ENCODE results near the gene FRMD4A. TPM values are rescaled to one million over a fixed set of nuclear protein-coding genes. Genes with fewer than 3 reads are reported as not detected.
A peak's percentile ranks its signal among the peaks of the same experiment; 100 is the strongest.
"Not testable (repeated sequence)": the region's sequence is repeated elsewhere in the genome, so short reads cannot be mapped to it uniquely, and the experiment has no call there.

Gene FRMD4A
- total RNA-seq, 2 experiments from 2014 or later: 0.82 to 0.94 TPM

DNA sequence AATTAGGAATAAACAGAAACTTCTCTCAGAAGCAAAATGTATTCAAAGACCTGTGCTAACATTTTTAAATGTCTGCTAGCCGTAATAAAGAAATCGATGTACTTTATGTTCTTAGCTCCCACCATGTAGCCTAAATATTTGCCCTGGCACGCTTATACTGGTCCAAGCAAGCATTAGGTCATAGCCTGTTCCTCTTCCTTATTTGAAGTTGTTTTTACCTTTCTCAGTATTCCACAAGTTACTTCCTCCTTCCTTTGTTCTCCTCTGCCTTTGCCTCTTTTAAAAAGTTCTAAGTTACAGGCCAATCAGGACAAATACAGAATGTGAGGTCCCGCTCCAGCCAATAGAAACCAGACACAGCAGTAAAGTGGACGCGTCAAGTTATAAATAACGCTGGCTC, 288.7 kb downstream of the FRMD4A start:
- POLR2A ChIA-PET; ATAC-seq; H3K4me1 Mint-ChIP-seq (ENCODE audit: low read depth); DNase-seq; H3K27me3 Mint-ChIP-seq (ENCODE audit: low read depth); H3K27ac Mint-ChIP-seq; H3K4me3 Mint-ChIP-seq; H3K9me3 Mint-ChIP-seq (ENCODE audit: insufficient read depth); H3K36me3 Mint-ChIP-seq (ENCODE audit: low read depth): not testable (repeated sequence)
- CTCF ChIA-PET: interaction anchor here (1.7 kb wide), 1 partner anchor 10 kb away, joined by 9 read pairs; no protein-coding TSS in a partner anchor

GRCh38 chr10:14040787-14041631, 289.7 kb downstream of the FRMD4A start:
- H3K36me3 Mint-ChIP-seq (ENCODE audit: low read depth): no peaks in the 10 kb centered on the region
- DNase-seq (no peak), ATAC-seq (no peak)
- peaks cover 2% of the 10 kb centered on the region for H3K27me3 Mint-ChIP-seq (ENCODE audit: low read depth)
- H3K9me3 Mint-ChIP-seq (ENCODE audit: insufficient read depth): no peaks in the 10 kb centered on the region
- ChIA-PET POLR2A (no interaction called here), CTCF (interaction anchor here (1.7 kb wide), 1 partner anchor 9 kb away, joined by 9 read pairs; no protein-coding TSS in a partner anchor)
- no peak overlapping the region for H3K4me3 Mint-ChIP-seq
- H3K27ac Mint-ChIP-seq: no peak overlapping the region
- peaks cover 4% of the 10 kb centered on the region for H3K4me1 Mint-ChIP-seq (ENCODE audit: low read depth)

DNA sequence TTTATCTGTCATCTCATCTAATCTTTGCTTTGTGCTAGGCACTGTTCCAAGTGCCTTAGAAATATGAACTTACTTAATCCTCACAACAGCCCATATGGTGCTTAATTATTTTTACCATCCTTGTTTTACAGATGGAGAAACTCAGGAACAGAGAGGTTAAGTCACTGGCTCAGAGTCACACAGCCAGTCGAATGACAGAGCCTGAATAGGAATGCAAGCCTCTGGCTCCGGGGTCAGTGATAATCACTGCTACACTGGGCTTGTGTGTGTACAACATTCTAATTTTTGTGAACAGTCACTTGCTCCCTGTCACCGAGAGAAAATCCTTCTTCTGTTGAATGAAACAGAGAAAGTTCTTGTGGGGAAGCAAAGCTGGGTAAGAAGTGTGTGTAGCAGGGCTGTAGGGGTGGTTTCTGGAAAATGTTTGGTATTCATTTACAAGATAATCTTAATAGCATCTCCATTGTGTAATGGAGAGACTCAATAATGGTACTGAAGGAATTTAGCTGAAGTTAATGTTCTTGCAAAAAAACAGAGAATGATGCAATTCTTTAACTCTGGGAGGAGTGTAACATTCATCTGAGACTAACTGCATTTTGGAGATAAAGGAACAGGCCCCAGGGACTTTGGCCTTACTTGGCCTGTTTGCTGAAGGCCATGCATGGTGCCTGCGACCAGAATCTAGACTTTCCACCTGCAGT, 290.6 kb downstream of the FRMD4A start:
- H3K27me3 Mint-ChIP-seq (ENCODE audit: low read depth): peaks cover 2% of the 10 kb centered on the region
- no peak overlapping the region for H3K27ac Mint-ChIP-seq
- H3K36me3 Mint-ChIP-seq (ENCODE audit: low read depth): no peaks in the 10 kb centered on the region
- H3K4me1 Mint-ChIP-seq (ENCODE audit: low read depth): peaks cover 4% of the 10 kb centered on the region
- ChIA-PET CTCF (interaction anchor here (1.7 kb wide), 1 partner anchor 8 kb away, joined by 9 read pairs; no protein-coding TSS in a partner anchor), POLR2A (no interaction called here)
- no peak overlapping the region for H3K4me3 Mint-ChIP-seq
- ATAC-seq: no peak
- DNase-seq: no peak
- H3K9me3 Mint-ChIP-seq (ENCODE audit: insufficient read depth): no peaks in the 10 kb centered on the region

DNA sequence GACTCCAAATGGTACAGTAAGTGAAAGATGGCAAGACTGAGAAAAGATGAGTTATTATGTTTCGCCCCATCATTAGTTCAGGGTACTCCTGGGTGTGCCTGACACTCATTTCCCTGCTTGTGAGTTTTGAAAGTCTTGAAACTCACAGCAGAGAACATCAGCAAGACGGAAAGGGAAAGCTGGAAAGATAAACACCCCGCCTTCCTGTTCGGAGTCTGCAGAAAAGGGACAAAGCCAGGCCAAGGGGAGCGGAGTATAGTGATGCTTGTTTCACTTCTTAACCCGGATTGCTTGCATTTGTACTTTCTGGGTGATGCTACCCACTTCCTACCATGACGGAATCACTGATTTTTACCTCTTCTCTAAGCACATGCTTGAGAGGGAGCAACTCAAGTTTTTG, 294.5 kb downstream of the FRMD4A start:
- CTCF ChIA-PET: no interaction called here
- DNase-seq (no peak), ATAC-seq (no peak)
- H3K9me3 Mint-ChIP-seq (ENCODE audit: insufficient read depth): no peaks in the 10 kb centered on the region
- no peak overlapping the region for H3K4me3 Mint-ChIP-seq
- peaks cover 2% of the 10 kb centered on the region for H3K4me1 Mint-ChIP-seq (ENCODE audit: low read depth)
- H3K27me3 Mint-ChIP-seq (ENCODE audit: low read depth): no peaks in the 10 kb centered on the region
- POLR2A ChIA-PET: no interaction called here
- H3K36me3 Mint-ChIP-seq (ENCODE audit: low read depth): no peaks in the 10 kb centered on the region
- no peak overlapping the region for H3K27ac Mint-ChIP-seq

- Mint-ChIP-seq H3K9me3 (ENCODE audit: insufficient read depth) (no peaks in the 10 kb centered on the region), H3K4me3 (no peak overlapping the region), H3K36me3 (ENCODE audit: low read depth) (no peaks in the 10 kb centered on the region), H3K4me1 (ENCODE audit: low read depth) (no peaks in the 10 kb centered on the region), H3K27me3 (ENCODE audit: low read depth) (no peaks in the 10 kb centered on the region), H3K27ac (no peak overlapping the region)
- ChIA-PET CTCF (no interaction called here), POLR2A (no interaction called here)
- ATAC-seq: no peak
- no peak for DNase-seq
Observed at GRCh38 chr10:14035506-14035905, 295.2 kb downstream of the FRMD4A start.

DNA sequence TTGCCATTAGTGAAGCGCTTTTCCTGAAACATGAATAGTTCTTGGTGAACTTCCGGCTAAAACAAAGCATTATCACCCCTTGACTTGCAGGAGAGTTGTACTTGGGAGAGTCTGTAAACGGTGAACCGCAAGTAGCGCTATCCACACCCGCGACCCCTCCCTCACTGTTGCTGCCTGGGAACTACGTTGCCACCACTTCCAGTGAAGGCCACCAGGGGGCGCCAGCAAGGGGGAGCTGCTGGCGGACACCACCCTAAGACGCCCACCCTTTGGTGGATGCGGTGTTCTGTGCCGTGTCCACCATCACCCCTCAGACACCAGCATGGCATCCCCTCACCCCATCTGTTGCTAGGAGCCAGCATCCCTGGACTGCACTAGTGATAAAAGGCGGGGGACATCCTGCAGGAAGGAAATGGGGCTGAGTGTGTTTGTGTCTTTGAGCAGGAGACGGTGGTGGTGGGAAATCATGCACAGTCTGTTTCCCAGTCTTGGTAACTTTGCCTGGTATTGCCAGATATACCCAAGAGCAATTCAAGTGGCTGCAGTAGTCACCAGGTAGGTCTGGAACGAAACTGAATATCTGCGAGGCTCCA, 298.2 kb downstream of the FRMD4A start:
- no peaks in the 10 kb centered on the region for H3K9me3 Mint-ChIP-seq (ENCODE audit: insufficient read depth)
- no peak overlapping the region for H3K27ac Mint-ChIP-seq
- ChIA-PET CTCF (interaction anchor here (1.1 to 1.9 kb wide), 3 partner anchors 8 to 32 kb away, joined by 3 to 9 read pairs (median 4); no protein-coding TSS in a partner anchor), POLR2A (no interaction called here)
- no peak overlapping the region for H3K4me3 Mint-ChIP-seq
- H3K27me3 Mint-ChIP-seq (ENCODE audit: low read depth): peaks cover 6% of the 10 kb centered on the region
- H3K4me1 Mint-ChIP-seq (ENCODE audit: low read depth): no peaks in the 10 kb centered on the region
- H3K36me3 Mint-ChIP-seq (ENCODE audit: low read depth): no peaks in the 10 kb centered on the region
- ATAC-seq: no peak
- DNase-seq: peak; percentile 48

- Mint-ChIP-seq H3K4me3 (no peak overlapping the region), H3K36me3 (ENCODE audit: low read depth) (no peaks in the 10 kb centered on the region), H3K4me1 (ENCODE audit: low read depth) (peaks cover 6% of the 10 kb centered on the region), H3K9me3 (ENCODE audit: insufficient read depth) (no peaks in the 10 kb centered on the region), H3K27me3 (ENCODE audit: low read depth) (peaks cover 25% of the 10 kb centered on the region), H3K27ac (no peak overlapping the region)
- ATAC-seq (no peak), DNase-seq (no peak)
- ChIA-PET POLR2A (no interaction called here), CTCF (interaction anchor here (1.3 kb wide), 1 partner anchor 13 kb away, joined by 3 read pairs; no protein-coding TSS in a partner anchor)
Observed at GRCh38 chr10:14026325-14026724, 304.4 kb downstream of the FRMD4A start.

GRCh38 chr10:14025283-14026189, 305.2 kb downstream of the FRMD4A start:
- ChIA-PET CTCF (interaction anchor here (1.3 kb wide), 1 partner anchor 13 kb away, joined by 3 read pairs; no protein-coding TSS in a partner anchor), POLR2A (no interaction called here)
- Mint-ChIP-seq H3K4me1 (ENCODE audit: low read depth) (peaks cover 6% of the 10 kb centered on the region), H3K27me3 (ENCODE audit: low read depth) (peaks cover 28% of the 10 kb centered on the region), H3K4me3 (no peak overlapping the region), H3K27ac (no peak overlapping the region), H3K9me3 (ENCODE audit: insufficient read depth) (no peaks in the 10 kb centered on the region), H3K36me3 (ENCODE audit: low read depth) (no peaks in the 10 kb centered on the region)
- DNase-seq: no peak
- ATAC-seq: no peak

DNA sequence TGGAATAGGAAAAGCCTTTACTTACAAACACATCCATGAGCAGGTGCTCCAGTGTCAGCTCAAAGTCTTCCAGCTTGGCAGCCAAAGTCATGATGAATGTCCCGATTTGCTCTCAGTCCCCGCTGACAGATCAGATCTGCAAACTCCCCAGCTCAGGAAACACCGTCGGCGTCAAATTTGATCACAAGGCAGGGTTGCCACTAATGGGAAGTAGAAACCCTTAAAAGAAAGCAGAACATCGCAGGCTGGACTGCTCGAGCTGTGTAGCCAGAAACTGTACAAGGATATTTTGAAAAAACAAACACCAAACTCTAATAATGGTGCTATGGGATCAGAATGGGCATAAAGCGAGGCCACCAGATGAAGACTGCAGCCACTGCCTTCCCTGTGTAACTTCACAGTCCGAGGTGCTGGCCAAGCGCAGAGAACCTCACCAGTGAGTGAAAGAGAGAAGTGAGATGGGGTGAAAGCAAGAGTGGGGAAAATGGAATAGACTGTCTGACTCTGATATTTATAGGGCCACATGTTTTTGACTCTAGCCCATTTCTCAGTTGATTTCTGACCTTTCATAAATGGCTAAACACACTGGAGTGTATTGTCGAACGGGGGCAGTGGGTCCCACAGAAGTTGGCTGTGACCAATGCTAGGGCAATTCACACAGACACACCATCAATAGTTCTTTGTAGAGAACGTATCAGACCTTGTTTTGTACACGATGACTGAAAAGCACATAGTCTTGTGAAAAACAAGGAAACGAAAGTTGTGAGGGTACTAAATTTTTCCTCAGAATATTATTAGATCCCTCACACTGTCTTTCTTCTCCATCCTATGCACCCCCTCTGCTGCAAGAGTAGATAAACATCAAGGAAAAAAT, 306.2 kb downstream of the FRMD4A start:
- no peak overlapping the region for H3K4me3 Mint-ChIP-seq
- peaks cover 6% of the 10 kb centered on the region for H3K4me1 Mint-ChIP-seq (ENCODE audit: low read depth)
- H3K36me3 Mint-ChIP-seq (ENCODE audit: low read depth): no peaks in the 10 kb centered on the region
- ChIA-PET POLR2A (no interaction called here), CTCF (no interaction called here)
- ATAC-seq (no peak), DNase-seq (no peak)
- H3K27ac Mint-ChIP-seq: no peak overlapping the region
- H3K27me3 Mint-ChIP-seq (ENCODE audit: low read depth): peaks cover 24% of the 10 kb centered on the region
- no peaks in the 10 kb centered on the region for H3K9me3 Mint-ChIP-seq (ENCODE audit: insufficient read depth)

DNA sequence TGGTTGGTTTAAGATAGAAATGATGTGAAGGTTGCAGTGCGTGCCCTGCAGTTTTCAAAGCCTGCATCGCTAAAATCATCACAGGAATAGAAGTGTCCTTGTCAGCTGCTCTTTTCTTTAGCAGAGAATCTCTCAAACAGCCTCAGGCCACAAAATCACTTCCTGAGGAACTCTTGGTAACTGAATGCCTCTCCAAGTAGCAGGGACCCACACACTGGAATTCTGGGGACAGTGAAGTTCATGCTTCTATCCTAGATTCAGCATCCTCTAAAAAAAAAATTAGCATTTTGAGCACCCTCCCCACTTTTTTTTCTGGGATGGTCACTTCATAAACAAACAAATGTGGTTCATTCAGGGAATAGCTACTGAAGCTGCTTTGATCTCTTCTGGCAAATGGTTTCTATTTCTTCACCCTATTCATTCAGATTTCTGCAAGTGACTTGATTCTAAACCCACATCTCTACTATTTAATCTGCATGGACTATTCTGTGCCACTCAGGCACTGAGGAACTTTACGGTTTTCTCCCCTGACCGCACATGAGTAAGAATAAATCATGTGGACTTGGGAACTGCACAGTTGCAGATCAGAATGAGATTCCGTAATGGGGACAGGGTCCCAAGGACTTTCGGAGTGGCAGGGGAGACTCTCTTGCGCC, 306.9 kb downstream of the FRMD4A start:
- ChIA-PET POLR2A (no interaction called here), CTCF (no interaction called here)
- DNase-seq (no peak), ATAC-seq (no peak)
- H3K36me3 Mint-ChIP-seq (ENCODE audit: low read depth): peaks cover 2% of the 10 kb centered on the region
- peaks cover 6% of the 10 kb centered on the region for H3K4me1 Mint-ChIP-seq (ENCODE audit: low read depth)
- H3K27me3 Mint-ChIP-seq (ENCODE audit: low read depth): peaks cover 26% of the 10 kb centered on the region
- no peak overlapping the region for H3K27ac Mint-ChIP-seq
- peaks cover 3% of the 10 kb centered on the region for H3K9me3 Mint-ChIP-seq (ENCODE audit: insufficient read depth)
- no peak overlapping the region for H3K4me3 Mint-ChIP-seq

All from activated CD8-positive, alpha-beta T cell treated with anti-CD3 and anti-CD28 coated beads, Interleukin-2, amount 10 ng/mL, durations not matched to agents 7 days and 5 days (primary cell).